Measurements from ENCODE around the gene OR2A12.
"Not testable (repeated sequence)": the region's sequence is repeated elsewhere in the genome, so short reads cannot be mapped to it uniquely, and the experiment has no call there.

Gene OR2A12

GRCh38 chr7:144127714-144128334, 41.7 kb downstream of the OR2A12 start:
- DNase-seq: peak; percentile 83 to 88

DNA sequence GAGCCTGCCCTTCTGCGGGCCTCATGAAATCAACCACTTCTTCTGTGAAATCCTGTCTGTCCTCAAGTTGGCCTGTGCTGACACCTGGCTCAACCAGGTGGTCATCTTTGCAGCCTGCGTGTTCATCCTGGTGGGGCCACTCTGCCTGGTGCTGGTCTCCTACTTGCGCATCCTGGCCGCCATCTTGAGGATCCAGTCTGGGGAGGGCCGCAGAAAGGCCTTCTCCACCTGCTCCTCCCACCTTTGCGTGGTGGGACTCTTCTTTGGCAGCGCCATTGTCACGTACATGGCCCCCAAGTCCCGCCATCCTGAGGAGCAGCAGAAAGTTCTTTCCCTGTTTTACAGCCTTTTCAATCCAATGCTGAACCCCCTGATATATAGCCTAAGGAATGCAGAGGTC, 43.5 kb downstream of the OR2A12 start:
- DNase-seq: not testable (repeated sequence)

DNA sequence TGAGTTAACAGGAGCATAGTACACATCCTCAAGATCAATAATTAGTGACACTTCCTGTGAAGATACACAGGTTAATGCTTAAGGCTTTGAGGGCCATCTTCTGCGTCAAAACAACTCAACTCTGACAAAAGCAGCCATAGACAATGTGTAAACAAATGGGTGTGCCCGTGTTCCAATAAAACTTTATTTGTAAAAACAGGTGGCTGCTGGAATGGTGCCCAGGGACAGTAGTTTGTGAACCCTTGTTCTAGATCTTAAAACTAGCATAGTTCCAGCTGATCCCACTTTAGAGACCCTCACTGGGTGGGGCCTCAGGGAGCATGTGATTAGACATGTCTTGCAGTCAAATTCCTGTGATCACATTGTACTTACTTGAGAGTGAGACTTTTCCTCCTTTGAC, 44.7 kb downstream of the OR2A12 start:
- DNase-seq: no peak

DNA sequence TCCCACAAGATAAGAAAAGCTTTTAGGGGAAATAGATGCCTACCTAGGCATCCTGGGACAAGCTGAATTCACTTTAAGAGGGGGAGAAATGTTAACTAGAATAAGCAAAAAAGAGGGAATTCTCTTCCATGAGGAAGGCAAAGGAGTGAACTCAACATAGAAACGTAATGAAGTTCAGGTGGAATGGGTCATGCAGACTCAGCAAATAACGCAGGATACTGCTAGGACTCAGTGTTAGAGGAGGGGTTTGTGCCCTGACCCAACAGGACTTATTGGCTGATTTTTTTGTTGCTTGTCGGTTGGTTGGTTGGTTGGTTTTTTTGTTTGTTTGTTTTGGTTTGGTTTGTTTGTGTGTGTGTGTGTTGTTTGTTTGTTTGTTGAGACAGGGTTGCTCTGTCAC, 46.2 kb downstream of the OR2A12 start:
- DNase-seq: no peak

- DNase-seq: no peak
Observed at GRCh38 chr7:144133307-144133706, 47.2 kb downstream of the OR2A12 start.

GRCh38 chr7:144134116-144134515, 48.0 kb downstream of the OR2A12 start:
- DNase-seq: no peak

DNA sequence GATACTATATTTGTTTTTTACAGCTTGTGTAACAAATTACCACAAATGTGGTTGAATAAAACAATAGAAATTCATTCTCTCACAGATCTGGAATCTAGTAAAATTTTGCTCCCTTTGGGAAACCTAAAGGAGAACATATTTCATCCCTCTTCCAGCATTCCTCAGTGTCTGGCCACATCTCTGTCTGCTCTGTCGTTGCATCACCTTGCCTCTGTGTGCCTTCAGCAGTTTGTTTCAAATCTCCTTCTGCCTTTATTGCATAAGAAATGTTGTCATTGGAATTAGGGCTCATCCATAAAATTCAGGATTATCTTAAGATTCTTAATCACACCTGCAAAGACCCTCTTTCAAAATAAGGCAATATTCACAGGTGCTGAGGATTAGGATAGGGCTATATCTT, 51.4 kb downstream of the OR2A12 start:
- DNase-seq: no peak

GRCh38 chr7:144142187-144142586, 56.1 kb downstream of the OR2A12 start:
- no peak for DNase-seq

GRCh38 chr7:144144426-144144825, 58.3 kb downstream of the OR2A12 start:
- no peak for DNase-seq

- DNase-seq: no peak
Observed at GRCh38 chr7:144148224-144148827, 62.2 kb downstream of the OR2A12 start.

Measured in activated CD4-positive, alpha-beta T cell treated with anti-CD3 and anti-CD28 coated beads for 4 hours (primary cell).